HUES48 (cell line): ENCODE results near the gene BRWD1.

Experiments used
- H3K27ac ChIP-seq: one replicate; pipeline ENCODE4 v1.7.0; 2013; ENCODE audit warnings: low read depth, low read length, inconsistent platforms
- H3K27me3 ChIP-seq: 2 replicates; pipeline ENCODE4 v1.6.1; 2013; ENCODE audit warnings: mild to moderate bottlenecking, low read length; ENCODE audit not compliant: control insufficient read depth, insufficient read depth
- H3K36me3 ChIP-seq: 2 replicates; pipeline ENCODE4 v1.6.1; 2013; ENCODE audit warnings: low read length; ENCODE audit not compliant: control insufficient read depth, insufficient read depth
- H3K4me1 ChIP-seq: 2 replicates; pipeline ENCODE4 v1.6.1; 2013; ENCODE audit warnings: mild to moderate bottlenecking, low read length; ENCODE audit not compliant: control insufficient read depth, insufficient read depth
- H3K4me3 ChIP-seq: 2 replicates; pipeline ENCODE4 v1.5.1; 2013; ENCODE audit warnings: mild to moderate bottlenecking, low read depth, low read length
- H3K9ac ChIP-seq: 2 replicates; pipeline ENCODE4 v1.6.1; 2013; ENCODE audit warnings: mild to moderate bottlenecking, low read depth, low read length, moderate library complexity
- H3K9me3 ChIP-seq: 2 replicates; pipeline ENCODE4 v1.6.1; 2013; ENCODE audit warnings: low read length; ENCODE audit not compliant: control insufficient read depth, insufficient read depth

The BRWD1 gene

DNA sequence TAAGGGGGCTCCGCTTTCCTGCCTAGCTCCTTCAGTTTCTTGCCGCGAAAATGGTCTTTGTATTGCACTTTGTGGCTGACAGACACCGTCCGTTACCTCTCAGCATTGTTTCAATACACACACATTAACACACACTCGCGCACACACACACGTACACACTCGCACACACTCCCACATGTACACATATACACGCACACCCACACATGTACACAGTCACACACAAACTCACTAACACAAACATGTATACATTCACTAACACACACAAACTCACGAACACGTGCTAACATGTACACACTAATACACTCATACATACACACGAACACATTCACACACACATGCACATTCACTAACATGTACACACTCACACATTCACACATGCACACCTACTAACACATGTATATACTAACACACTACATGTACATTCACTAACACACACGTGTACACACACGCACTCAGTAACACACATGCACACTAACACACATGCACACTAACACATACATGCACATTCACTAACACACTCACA is 179.1 kb downstream of the BRWD1 start:
- Histone ChIP-seq H3K4me3 (no peak overlapping the region), H3K9ac (no peak overlapping the region), H3K4me1 (peaks cover 14% of the 10 kb centered on the region), H3K27ac (no peak overlapping the region), H3K27me3 (no peaks in the 10 kb centered on the region), H3K36me3 (no peaks in the 10 kb centered on the region), H3K9me3 (no peaks in the 10 kb centered on the region)
